OCI-M1 (cell line): ENCODE measurements around the gene PMEPA1.

Experiments
- DNase-seq: peaks from one replicate; lab custom pipeline; 2025; lab: John Stamatoyannopoulos, UW

The PMEPA1 gene

DNA sequence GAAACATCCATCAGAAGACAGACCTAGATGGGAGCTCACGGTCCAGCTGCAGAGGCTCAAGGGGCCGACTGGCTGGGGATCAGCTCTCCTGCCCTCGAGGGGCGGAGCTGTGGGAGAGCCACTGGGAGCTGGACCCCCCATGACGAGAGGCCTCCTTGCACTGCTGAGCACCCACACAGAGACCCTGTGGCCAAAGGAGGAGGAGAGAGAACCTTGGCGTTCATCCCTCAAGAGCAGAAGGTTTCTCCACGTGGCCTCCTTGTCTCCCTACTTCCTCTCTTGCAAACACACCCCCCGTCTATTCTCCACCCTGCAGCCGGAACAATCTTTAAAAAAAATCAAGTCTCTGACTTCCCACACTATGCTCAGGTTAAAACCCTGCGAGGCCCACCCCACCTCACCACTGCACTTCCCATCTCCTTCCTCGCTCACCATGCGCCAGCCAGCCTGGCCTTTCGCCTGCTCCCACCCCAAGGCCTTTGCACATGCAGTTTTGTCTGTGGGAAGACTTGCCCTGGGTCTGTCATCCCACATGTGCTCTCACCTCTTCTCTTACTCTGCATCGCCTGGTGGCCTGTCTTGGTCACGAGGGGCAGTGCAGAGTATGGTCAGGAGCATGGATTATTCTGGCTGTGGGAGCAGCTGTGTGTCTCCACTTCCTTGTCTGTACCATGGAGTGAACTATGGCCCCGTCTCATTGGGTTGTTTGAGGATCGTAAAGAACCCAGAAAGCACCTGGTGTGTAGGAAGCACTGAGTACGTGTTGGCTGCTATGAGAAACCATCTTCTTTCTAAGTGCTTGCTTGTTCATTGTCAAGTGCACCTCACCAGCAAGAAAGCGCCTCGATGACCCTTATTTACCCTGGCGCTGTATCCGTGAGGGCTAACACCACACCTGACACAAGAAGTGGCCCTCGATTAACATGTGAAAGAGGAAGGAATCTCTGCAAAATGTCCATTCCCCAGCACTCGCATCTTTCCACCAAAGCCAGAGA, 32.9 kb downstream of the PMEPA1 start:
- DNase-seq, result no peak

- no peak for DNase-seq
Measured at GRCh38 chr20:57675773-57676172, 34.0 kb downstream of the PMEPA1 start.

GRCh38 chr20:57672953-57673575, 36.8 kb downstream of the PMEPA1 start:
- DNase-seq, result no peak

- DNase-seq, result no peak
Measured at GRCh38 chr20:57672164-57672563, 37.7 kb downstream of the PMEPA1 start.

DNA sequence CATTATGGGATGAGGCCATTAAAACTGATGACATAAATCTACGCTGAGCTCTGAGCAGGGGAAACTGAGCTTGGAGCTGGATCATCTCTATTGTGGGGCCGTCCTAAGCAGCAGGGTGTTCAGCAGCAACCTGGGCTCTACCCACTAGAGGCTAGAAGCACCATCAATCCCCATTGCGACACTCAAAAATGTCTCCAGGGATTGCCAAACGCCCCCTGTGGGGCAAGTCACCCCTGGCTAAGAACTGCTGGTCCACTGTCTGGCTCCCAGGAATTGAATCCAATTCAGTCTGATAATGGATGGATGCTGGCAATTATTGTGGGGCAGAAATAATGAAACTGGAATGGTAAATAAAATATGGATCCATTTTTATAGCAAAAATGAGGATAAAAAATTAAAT, 38.2 kb downstream of the PMEPA1 start:
- no peak for DNase-seq

GRCh38 chr20:57671072-57671391, 38.8 kb downstream of the PMEPA1 start:
- no peak for DNase-seq

GRCh38 chr20:57670288-57671071, 39.3 kb downstream of the PMEPA1 start:
- no peak for DNase-seq

DNA sequence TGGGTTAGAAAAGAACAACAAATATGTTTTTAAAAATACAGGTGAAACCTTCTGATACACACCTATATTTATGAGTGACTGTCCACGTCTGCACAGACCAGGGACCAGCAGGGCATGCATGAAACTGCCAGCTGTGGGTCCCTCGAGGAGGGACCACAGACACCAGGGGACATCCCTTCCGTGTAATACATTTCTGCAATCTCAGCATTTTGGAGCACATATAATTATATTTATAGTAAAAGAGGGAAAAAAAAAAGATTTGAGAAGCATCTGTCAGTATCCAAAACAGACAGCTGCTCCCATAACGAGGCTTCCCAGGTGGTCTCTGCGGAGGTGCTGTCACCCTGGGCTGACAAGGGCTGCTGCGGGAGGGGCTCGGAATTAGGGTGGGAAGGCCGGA, 40.2 kb downstream of the PMEPA1 start:
- DNase-seq, result no peak

- no peak for DNase-seq
Measured at GRCh38 chr20:57667924-57668782, 41.7 kb downstream of the PMEPA1 start.

GRCh38 chr20:57667388-57667787, 42.4 kb downstream of the PMEPA1 start:
- no peak for DNase-seq

DNA sequence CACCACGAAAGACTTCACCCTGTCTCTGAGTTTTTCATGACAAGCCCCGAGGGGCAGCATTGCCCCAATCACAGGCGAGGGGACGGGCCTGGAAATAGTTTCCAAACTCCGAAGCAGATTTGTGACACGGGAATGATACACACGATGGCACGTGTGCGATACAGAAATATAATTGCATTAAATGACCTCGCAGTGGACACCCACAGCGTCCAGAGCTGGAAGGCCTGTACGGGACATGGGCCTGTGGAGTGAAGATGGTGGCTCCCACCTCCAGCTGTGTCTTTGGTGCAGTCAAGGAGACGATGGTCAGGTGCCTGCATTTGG, 43.0 kb downstream of the PMEPA1 start:
- DNase-seq, result no peak

DNA sequence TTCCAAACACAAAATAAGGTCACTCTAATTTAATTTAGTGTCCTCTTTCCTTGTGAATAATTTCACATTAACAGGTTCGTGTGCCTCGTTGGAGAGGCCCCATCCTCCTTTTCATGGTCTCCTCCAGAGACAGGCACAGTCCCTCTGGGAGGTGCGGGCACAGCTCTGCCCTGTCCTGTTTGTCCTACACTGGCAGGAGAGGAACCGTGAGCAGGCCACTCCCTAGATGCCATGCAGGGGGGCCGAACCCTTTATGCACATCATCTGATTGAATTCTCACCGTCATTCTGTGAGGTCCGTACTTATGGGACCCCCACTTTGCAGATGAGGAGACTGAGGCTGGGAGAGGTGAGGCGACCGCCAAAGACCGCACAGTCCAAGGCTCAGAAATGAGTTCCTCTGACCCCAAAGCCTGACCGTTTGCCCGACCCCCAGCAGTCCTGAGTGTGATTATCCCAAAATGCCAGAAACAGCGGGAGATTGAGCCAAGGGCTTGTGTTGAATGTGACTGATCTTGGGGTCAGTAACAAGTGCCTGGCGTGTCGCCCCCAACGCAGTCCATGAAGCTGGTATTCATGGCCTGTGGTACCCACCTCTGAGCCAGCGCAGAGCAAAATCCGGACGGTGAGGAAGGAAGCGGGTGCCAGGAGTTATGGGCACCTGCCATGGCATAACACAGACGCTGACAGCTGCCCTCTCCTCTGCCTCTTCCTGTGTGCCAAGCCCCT, 43.5 kb downstream of the PMEPA1 start:
- DNase-seq, result no peak

- no peak for DNase-seq
Measured at GRCh38 chr20:57665589-57665971, 44.2 kb downstream of the PMEPA1 start.

DNA sequence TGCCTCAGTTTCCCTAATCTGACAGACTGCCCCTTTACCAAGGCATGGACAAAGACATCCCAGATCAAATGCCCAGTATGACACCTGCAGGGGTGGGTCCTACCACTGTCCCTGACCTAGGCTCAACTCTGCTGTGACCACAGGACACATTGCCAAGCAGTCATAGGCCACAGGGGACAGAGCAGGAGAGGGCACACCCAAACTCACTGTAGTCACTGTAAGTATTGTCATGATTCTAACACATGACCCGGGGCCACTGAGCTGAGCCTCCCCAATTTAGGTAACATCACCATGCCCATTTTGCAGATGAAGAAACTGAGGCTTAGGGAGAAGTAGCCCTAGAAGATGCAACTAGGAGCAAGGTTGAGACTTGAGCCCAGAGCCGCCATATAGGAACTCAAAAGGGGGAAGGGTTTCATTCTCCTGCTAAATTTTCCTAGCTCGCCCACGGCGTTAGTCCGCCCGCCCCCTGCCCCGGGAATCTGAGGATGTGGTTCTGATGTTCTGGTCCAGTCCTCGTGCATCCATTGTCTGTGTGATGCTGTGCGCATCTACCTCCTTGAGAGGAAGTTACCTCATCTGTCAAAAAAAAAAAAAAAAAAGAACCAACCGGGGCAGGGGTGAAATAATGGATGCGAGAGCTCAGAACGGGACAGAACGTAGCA, 44.8 kb downstream of the PMEPA1 start:
- DNase-seq, result no peak

- DNase-seq, result no peak
Measured at GRCh38 chr20:57664476-57664875, 45.3 kb downstream of the PMEPA1 start.

DNA sequence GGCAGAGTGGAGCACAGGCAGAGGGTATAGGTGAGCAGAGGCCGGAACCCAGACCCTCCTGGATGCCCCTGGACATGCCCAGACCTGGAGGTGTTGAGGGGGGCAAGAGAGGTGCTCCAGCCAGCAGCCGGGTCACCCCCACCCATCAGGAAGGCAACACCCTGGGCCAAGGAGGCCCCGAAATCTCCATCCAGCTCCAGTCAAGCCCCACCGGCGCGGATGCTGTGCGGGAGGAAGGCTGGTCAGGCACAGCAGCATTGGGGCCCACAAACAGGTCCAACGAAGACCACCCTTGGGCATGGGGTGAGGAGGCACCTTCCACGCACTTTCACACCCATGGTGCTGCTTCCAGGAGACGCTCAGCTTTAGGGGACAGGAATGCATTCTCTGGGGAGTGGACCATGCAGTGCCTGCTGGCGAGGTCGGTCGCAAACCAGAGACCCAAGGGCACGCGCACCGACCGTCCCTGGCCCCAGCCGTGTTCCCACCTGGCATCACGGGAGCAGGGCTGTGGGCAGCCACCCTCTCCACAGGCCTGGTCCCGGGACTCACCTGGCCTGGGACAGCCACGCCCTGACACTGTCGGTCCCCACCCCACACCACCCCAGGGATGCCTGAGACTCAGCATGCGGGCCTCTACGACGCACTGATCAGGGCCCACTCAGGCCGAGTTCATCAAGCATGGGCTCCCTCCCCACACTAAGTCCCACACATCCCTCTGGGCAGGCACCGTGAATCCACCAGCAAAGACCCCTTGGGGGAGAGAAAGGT, 45.9 kb downstream of the PMEPA1 start:
- DNase-seq, result no peak

DNA sequence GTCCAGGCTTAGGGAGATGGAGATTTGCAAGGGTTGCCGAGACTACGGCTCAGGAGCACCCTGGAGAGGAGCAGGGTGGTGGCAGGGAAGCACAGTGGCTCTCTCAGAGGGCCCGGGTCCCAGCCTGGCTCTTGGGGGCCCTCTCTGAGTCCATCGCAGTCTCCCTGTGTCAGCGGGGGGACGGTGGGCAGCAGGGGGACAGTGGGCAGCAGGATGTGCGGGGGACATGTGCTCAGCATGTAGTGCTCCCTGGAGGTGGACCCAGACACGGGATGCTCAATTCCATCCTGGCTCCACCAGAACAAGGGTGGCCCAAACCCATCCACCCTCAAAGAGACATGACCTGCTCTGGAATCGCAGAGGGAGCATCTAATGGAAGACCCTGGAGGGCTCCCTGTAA, 46.6 kb downstream of the PMEPA1 start:
- no peak for DNase-seq

DNA sequence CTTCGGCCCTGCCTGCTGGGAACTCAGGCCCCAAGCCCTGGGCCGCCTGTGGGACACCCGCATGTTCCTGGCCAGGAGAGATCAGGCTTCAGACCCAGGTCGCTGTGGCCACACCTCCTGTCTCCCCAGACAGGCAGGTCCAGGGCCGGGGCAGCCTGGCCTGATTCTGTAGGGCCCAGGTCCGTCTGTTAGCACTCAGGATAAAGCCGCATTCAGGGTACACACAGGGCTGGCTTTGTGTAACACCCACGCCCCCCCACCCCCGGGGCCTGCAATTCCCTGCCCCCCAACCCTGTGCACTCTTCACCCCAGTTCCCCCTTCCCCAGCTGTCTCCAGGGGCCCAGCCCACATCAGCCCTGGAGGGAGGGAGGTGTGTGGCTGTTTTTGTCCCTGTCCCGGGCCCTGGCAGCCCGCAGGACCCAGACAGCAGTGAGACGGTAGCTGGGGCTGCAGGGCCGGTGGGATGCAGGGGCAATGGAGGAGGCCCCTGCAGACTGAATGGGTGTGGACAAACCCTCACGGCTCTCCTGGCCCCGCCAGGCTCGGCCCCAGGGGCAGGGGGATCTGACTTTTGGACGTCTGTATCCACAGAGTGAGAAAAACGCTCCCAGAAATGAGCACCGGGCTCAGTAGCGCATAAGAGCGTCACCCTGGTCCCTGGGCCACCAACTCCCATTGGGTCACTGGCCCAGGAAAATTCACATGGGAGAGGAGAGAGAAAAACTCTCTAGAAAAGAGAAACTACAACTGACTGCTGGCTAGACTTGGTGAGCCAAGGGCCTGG, 47.2 kb downstream of the PMEPA1 start:
- no peak for DNase-seq
